GM21423 (cell line): Measurements from ENCODE around the gene RPS15.

Experiments used
- ATAC-seq: cut with Tn5 transposase; IDR thresholded peaks from one replicate; pipeline ENCODE4 v1.9.1; 2021; ENCODE audit warnings: mild to moderate bottlenecking, moderate library complexity; ENCODE audit not compliant: unreplicated experiment

RPS15 gene

GRCh38 chr19:1481893-1482360, 43.7 kb downstream of the RPS15 start:
- no peak for ATAC-seq

GRCh38 chr19:1482361-1483130, 44.4 kb downstream of the RPS15 start:
- no peak for ATAC-seq

GRCh38 chr19:1483131-1483978, 45.2 kb downstream of the RPS15 start:
- no peak for ATAC-seq

GRCh38 chr19:1483979-1484428, 45.8 kb downstream of the RPS15 start:
- ATAC-seq: no peak

- no peak for ATAC-seq
These were observed 48.8 kb downstream of the RPS15 start for GRCh38 chr19:1486720-1487575.

GRCh38 chr19:1487576-1488281, 49.5 kb downstream of the RPS15 start:
- ATAC-seq: no peak

GRCh38 chr19:1488282-1488601, 50.0 kb downstream of the RPS15 start:
- ATAC-seq: no peak

- no peak for ATAC-seq
These were observed 51.5 kb downstream of the RPS15 start for GRCh38 chr19:1489463-1490310.
